ENCODE data around the gene IL20RA. TPM values are rescaled to one million over a fixed set of nuclear protein-coding genes. Genes with fewer than 3 reads are reported as not detected.
"Not testable (repeated sequence)": the region's sequence is repeated elsewhere in the genome, so short reads cannot be mapped to it uniquely, and the experiment has no call there.

The IL20RA gene, protein sequence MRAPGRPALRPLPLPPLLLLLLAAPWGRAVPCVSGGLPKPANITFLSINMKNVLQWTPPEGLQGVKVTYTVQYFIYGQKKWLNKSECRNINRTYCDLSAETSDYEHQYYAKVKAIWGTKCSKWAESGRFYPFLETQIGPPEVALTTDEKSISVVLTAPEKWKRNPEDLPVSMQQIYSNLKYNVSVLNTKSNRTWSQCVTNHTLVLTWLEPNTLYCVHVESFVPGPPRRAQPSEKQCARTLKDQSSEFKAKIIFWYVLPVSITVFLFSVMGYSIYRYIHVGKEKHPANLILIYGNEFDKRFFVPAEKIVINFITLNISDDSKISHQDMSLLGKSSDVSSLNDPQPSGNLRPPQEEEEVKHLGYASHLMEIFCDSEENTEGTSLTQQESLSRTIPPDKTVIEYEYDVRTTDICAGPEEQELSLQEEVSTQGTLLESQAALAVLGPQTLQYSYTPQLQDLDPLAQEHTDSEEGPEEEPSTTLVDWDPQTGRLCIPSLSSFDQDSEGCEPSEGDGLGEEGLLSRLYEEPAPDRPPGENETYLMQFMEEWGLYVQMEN
- total RNA-seq (2014; rRNA removed; shearing (Covaris generic)) = 0.14 TPM in 1 of 2 replicates, not detected in the other

DNA sequence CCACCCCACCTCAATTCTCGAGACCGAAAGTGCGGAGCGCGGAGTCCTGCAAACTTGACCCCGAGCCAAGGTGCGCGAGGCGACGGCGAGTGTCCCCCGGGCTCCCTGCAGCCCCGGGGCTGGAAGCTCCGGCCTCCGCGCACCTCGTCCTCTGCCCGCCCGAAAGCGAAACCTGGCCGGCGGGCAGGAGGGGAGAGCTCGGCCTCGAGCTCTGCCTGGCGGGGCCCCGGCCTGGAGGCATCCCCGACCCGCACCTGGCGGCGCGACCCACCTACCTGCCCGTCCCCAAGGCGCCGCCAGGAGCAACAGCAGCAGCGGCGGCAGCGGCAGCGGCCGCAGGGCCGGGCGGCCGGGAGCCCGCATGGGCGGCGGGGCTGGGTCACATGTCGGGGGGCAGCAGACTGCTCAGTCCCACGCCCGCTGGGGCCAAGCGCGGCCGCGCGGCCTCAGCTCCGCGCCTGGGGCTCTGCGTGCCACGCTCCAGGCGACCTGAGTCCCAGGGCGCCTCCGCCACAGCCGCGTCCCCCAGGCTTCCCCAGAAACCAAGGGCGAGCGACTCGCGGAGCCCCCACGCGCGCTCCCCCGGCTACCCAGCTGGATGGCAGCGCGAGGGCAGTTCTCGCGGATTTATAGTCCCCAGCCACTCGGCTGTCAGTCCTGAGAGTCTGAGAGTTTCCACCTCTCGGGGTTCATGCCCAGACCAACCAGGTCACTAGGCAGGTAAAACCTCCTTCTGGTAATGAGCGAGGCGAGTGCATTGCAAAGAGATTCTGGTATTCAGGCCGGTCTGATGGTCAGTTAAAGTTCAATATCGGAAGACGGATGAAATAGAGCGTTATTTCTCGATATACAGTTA, at the start of gene IL20RA:
TSS of gene IL20RA (minus strand) at position 600 of the 856 bp plus-strand sequence. CDS start at position 363, 237 bp downstream.
- no peak for DNase-seq (ENCODE audit: low spot score)

DNA sequence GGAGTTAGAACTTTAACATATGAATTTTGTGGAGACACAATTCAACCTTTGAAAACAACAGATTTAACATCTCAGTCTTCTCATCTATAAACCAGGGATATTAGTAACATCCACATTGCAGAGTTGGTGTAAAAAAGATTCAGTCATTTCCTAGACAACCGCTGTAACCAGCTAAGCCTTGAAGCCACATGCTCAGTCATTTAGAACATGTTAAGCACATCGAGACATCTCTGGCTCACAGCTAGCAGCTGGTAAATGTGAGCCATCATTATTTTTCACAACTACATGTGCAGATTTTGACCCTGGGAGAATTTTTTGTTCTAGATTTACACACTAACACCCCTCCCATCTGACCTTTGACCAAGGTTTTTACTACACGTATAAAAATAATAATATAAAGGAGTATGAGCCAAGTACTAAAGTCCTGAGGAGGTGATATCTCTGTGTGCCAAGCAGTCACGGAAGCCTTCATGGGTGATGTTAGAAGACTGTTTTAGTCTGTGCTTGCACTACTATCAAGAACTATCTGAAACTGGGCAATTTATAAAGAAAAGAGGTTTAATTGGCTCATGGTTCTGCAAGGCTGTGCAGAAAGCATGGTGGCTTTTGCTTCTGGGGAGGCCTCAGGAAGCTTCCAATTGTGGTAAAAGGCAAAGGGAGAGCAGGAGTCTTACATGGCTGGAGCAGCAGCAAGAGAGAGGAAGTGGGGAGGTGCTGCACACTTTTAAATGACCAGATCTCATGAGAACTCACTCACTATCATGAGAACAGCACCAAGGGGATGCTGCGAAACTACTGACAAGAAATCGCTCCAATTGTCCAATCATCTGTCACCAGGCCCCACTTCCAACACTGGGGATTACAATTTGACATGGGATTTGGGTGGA, 48.7 kb upstream of the IL20RA start:
- DNase-seq (ENCODE audit: low spot score) = no peak

DNA sequence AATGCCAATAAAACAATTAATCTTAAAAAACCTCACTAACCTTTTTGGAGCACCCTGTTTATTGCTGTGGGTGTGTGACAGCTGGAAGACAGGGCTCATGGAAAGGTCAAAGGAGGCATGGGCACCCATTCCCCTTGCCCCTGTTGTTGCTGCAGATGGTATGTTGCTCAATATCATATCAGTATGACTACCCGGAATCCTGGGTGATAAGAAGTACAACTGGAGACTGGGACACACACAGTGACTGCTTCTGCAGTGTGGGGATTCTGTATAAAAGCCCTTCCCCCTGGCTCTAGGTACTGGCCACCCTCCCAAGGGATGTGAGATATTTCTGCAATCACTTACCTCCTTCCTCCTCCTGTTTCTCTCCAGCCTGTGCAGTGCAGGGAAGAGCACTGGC, 47.3 kb upstream of the IL20RA start:
- no peak for DNase-seq (ENCODE audit: low spot score)

DNA sequence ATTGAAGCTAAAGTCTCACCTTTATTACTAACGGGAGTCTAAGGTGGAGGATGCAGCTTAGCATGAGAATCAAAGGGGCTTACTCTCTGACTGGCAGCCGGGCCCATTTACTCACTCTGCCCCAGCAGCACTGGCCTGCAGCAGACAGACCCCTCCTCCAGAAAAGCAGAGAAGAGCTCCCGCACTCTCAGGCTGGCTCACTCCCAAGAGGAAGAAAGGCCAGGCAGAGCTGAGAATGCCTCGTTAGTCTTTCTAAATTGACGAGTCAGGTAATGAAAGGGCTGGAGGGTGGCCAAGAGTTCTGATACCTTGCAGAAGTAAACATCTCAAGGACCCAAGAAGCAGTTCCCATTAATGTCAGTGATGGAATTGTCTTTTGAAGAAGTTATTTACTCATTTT, 44.5 kb upstream of the IL20RA start:
- DNase-seq (ENCODE audit: low spot score) = no peak

DNA sequence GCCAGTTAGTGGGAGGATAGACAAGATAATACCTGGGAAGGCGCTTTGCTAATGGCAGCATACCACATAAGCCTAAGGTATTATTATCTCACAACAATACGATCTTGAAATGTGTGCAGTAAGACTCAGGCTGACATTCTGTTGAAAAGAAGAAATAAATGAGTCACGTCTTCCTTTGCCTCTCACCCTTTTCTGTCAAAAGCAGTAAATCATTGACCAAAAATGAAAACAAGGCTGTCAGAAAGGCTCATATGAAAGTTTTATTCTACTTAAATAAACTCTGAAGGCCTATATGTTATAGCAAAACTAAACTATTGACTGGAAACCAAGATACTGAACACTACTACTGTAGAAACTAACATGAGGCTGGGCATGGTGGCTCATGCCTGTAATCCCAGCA, 43.1 kb upstream of the IL20RA start:
- DNase-seq (ENCODE audit: low spot score) = no peak

DNA sequence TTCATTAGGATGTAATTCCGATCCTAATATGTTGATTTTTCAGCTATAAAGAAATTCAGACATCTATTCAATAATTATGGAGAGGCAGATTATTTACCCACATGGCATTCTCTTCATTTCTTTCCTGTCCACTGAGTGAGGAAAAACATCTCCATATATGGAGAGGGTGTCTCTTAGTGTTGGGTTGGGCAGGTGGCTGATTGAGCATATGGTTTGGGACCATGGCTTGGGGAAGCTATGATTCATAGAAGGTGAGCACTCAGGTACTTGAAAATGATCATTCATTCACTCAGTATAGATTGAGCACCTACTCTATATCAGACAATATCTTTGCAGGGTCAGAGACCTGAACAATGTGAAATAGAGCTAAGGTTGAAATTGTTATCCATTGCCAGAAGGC, 41.3 kb upstream of the IL20RA start:
- no peak for DNase-seq (ENCODE audit: low spot score)

DNA sequence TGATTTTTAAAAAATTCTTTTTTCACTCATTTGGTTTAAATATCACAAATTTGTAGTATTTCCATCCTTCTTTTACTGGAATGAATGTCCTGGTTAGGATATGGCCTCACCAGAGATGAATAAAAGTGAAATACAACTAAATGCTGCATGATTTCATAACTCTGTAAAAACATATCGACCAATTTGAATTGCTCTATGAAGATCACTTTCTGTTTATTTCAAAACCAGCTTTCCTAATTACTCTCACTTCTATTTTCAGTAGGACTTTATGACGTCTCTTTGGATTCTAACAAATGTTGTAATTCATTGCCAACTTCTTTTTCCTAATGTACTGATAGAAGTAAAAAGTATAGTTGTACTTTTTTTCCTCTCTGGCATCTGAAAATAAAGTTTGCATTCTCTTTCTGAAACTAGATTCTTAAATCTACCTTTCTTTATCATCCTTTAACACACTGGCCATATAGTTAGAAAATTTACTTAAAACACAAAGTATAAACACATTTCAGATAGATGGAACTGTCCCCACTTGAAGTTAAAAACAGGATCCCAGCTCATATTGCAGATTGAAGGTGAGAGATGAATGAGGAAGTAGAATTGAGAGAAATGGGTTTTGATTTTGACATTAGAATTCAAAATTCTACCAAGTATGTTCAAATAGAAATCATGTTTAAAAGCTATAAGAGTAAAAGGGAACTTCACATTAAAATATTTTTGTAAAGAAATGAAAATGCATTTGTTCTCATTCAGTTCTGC, 40.3 kb upstream of the IL20RA start:
- DNase-seq (ENCODE audit: low spot score) = no peak

DNA sequence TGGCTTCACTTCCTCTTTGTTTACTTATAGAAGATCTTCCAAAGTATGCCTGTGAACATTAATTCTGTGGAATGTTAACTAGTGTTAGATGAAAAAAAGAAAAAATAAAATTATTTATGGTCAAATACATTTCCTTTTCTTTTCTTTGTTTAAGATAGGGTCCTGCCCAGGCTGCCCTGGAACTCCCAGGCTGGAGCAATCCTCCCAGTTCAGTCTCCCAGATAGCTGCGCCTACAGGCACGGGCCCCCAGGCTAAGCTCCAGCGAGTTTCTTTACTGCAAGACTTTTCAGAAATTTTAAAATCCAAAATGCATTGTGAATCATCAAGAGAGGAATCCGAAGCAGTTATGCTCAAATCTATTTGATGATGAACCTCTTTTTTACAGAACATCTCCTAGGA, 39.3 kb upstream of the IL20RA start:
- no peak for DNase-seq (ENCODE audit: low spot score)

DNA sequence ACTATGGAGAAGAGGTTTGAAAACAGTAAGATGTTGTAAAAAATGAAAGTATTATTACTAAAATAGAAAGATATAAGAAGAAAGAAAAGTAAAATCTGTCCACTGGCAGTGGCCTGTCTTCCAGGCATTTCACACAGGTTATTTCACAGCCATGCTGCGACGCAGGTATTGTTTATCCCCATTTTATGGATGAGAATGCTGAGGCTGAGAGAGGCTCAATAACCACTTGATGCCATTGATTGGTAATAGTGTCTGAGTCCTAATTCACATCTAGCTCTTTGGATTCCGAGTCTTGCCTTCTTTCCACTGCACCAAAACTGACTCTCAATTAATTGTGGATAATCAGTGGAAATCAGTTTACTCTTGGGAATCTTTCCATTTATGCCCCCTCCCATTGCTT, 37.2 kb upstream of the IL20RA start:
- no peak for DNase-seq (ENCODE audit: low spot score)

DNA sequence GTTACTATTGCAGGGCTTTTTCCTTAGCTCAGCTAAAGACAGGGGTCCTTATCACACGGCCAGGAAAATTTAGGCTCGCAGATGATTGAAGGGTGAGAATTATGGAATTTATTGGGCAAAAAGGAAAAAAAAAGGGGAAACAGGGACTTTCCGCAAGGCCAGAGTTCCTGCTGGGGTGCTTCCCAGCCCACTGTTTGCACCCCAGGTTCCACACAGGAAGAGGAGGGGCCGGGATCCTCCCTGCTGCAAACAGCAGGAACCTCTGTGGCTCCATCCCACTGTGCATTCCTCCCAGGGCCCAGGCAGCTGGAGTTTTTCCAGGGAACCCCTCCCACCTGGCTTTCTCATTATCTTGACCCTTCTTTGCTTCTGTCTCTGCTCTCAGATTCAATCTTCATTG, 35.9 kb upstream of the IL20RA start:
- no peak for DNase-seq (ENCODE audit: low spot score)

DNA sequence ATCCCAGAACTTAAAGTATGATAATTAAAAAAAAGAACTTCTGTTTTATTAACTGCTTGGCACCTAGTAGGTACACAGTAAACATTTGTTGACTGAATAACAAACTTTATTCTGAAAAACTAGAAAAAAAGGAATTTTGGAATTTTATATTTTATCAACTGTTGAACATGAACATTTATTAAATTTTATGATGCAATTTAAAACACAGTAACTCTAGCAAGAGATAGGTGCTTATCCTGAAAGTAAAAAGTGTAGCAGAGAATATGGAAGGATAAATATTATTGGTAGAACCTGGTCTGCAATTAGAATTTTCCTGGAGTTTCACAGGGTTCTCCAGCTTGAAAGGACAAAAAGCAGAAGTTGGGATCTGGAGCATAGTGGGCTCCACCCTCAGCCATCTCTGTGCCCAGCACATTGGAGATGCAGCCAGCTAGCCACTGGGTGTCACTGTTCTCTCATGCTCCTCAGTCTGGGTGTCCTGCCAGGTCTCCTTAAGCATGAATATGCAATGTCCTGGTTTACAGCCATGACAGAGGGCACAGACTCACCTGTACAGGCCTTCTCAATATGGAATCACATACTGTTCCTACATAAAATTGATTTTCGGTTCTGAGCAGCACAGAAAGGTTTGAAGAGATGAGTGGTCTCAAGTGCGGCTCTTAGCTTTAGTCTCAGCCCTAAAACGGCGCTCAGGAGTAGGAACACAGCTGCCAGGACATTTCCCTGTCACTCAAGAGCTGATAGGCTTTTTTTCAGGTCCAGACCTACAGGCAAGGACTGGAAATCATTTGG, 31.7 kb upstream of the IL20RA start:
- peak; percentile 67 for DNase-seq (ENCODE audit: low spot score)

DNA sequence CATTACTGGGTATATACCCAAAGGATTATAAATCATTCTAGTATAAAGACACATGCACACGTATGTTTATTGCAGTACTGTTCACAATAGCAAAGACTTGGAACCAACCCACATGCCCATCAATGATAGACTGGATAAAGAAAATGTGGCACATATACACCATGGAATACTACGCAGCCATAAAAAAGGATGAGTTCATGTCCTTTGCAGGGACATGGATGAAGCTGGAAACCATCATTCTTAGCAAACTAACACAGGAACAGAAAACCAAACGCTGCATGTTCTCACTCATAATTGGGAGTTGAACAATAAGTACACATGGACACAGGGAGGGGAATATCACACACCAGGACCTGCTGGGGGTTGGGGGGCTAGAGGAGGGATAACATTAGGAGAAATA, 31.0 kb upstream of the IL20RA start:
- DNase-seq (ENCODE audit: low spot score) = not testable (repeated sequence)

DNA sequence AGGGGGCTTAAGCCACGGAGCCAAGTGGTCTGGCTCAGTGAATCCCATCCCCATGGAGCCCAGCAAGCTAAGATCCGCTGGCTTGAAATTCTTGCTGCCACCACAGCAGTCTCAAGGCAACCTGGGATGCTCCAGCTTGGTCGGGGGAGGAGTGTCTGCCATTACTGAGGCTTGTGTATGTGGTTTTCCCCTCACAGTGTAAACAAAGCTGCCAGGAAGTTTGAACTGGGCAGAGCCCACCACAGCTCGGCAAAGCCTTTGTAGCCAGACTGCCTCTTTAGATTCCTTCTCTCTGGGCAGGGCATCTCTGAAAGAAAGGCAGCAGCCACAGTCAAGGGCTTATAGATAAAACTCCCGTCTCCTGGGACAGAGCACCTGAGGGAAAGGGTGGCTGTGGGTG, 25.5 kb upstream of the IL20RA start:
- DNase-seq (ENCODE audit: low spot score) = no peak

DNA sequence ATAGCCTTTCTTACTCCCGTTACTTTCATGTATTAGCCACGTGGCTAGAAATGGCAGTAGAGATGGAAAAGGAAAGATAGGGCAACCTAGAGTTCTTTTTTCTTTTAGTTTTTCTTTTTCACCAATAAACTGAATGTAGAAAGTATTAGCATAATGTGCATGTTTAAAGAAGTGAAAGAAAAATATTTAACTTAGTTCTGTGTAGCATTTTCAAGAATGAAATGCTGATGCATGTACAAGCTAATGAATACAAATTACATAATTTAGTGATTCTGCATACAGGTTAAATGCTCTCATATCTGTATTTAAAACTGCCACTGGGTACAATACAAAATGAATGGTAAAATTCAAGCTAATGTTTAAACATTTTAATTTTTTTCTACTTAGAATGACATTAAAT, 22.6 kb upstream of the IL20RA start:
- DNase-seq (ENCODE audit: low spot score) = no peak

DNA sequence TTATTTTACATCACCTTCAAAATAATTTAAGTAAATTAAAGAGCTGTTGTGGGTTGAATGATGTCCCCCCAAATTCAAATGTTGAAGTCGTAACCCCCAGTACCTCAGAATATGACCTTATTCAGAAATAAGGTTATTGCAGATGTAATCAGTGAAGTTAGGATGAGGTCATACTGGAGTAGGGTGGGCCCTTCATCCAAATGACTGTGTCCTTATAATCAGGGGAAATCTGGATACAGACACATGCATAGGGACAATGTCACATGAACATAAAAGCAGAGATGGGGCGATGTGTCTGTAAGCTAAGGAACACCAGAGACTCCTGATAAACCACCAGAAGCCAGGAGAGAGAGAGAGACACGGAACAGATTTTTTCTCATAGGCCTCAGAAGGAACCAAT, 13.3 kb upstream of the IL20RA start:
- DNase-seq (ENCODE audit: low spot score) = no peak

DNA sequence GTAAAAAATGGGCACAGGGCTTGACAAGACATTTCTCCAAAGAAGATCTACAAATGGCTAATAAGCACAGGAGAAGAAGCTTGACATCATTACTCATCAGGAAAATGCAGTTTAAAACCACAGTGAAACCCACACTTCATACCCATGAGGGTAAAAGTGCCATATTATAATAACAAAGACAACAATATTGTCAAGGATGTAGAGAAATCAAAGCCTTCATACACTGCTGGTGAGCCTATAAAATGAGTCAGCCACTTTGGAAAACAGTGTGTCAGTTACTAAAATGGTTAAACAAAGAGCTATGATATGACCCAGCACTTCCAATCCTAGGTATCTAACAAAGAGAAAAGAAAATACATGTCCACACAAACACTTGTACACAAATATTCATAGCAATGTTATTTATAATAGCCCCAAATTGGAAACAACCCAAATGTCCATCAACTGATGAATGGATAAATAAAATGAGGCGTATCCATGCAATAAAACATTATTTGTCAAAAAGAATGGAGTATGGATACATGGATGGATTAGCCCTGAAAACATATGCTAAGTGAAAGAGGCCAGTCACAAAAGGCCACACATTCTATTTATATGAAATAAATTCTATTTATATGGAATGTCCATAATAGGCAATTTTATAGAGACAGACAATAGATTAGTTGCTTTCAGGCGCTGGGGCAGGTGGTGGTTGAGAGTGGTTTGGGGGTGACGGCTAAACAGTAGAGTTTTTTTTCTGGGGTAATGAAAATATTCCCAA, 11.5 kb upstream of the IL20RA start:
- peak; percentile 45 for DNase-seq (ENCODE audit: low spot score)

DNA sequence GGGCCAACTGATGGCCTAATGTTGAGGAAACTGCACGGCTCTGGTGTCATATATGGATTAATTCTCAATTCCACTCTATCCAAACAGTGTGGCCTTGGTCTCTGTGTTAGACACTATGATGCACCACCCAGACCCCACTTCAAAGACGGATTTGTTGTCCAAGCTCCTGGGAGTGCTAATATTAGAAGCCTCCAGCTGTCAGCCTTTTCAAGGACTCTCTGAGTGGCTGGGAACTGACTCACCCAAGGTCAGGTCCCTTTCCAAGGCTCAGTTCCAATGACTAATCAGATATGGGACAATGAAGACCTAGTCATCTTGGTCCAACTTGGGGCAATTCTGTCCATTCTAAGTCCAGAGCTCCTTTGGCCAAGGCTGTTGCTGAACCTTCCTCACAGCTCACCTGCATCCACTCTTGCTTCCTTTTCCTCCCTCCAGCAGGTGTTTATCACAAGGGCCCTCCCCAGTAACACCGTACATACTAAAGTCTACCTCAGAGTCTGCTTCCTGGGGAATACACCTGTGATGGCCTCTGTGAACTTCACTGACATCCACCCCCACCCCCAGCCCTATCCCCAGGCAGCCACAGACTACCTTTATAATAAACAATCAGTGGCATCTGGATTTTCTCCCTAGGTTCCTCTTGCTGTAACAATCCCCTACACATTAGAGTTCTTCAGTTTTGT, 7.2 kb upstream of the IL20RA start:
- no peak for DNase-seq (ENCODE audit: low spot score)

DNA sequence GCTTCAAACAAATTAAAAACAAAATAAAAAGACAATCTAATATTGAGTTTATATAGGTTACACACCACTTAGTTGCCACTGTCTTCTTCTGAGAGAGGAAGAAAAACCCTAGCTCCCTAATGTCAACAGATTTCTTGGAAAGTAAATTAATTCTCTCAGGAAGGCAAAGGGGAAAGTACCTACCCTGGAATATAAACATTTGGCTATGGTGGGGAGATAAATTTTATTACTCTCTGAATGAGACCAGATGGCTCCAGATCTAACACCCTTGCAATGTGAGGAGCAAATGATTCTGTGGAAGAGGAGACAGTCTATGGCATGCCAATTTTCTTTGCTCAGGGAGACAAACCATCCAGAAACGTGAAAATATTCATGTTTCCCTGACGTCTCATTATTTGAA, 4.3 kb upstream of the IL20RA start:
- DNase-seq (ENCODE audit: low spot score) = no peak

Measured in H4 (cell line).